Measurements from ENCODE around the gene MRM2.
A peak's percentile ranks its signal among the peaks of the same experiment; 100 is the strongest.

The MRM2 gene

DNA sequence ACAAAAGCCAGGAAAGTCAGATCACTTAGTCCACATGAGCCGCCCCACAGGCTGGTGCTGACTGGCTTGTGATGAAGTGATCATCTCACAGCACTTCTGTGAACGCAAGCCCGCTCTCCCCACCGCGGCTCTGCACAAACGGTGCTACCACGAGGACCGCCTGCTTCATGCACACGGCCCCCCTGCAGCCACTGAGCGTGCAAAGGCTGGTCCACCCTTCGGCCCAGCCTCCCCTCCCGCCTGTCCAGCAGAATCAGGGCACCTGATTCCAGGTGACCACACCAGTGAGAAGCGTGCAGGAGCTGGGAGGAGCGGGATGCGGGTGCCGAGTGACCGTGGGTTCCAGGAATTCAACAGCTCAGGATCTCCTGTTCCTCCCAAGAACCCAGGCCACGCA lies 41.4 kb downstream of the MRM2 start:
- Histone ChIP-seq H3K4me3 (no peak overlapping the region), H3K27ac (no peak overlapping the region)
- TF ChIP-seq, protein P1, sequence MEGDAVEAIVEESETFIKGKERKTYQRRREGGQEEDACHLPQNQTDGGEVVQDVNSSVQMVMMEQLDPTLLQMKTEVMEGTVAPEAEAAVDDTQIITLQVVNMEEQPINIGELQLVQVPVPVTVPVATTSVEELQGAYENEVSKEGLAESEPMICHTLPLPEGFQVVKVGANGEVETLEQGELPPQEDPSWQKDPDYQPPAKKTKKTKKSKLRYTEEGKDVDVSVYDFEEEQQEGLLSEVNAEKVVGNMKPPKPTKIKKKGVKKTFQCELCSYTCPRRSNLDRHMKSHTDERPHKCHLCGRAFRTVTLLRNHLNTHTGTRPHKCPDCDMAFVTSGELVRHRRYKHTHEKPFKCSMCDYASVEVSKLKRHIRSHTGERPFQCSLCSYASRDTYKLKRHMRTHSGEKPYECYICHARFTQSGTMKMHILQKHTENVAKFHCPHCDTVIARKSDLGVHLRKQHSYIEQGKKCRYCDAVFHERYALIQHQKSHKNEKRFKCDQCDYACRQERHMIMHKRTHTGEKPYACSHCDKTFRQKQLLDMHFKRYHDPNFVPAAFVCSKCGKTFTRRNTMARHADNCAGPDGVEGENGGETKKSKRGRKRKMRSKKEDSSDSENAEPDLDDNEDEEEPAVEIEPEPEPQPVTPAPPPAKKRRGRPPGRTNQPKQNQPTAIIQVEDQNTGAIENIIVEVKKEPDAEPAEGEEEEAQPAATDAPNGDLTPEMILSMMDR (IDR thresholded peaks at IDR 0.05) = no peak
- DNase-seq (ENCODE audit: low spot score) = no peak

DNA sequence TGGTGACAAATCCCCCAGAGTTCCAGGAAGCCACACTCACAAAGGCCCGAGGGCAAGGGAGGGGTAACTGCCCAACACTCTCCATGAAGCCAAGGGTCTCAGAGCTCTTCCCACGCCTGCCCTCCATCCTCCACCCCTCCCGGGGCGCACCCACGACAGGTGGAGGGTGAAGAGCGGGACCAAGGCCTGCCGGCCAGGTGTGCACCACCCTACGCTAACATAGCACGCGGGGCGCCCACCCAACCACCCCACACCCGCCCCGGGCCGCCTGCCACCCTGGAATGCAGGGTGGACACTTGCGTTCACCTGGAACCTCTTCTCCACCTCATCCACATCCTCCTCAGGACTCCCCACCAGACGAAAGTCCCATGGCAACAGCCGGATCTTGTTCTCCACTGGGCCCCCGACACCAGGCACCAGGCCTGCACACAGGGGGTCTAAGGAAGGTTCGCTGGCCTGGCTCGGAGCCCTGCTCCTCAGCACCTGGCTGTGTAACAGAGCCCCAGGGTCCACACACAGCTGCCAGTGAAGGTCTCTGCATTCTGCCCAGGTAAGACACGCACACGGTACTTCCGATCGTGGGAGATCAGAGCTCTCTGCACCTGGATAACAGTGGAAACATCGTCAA lies 41.9 kb downstream of the MRM2 start:
- DNase-seq (ENCODE audit: low spot score) = no peak
- H3K27ac ChIP-seq = no peak overlapping the region
- TF ChIP-seq, protein P1 (IDR thresholded peaks at IDR 0.05) = no peak
- H3K4me3 ChIP-seq = no peak overlapping the region

DNA sequence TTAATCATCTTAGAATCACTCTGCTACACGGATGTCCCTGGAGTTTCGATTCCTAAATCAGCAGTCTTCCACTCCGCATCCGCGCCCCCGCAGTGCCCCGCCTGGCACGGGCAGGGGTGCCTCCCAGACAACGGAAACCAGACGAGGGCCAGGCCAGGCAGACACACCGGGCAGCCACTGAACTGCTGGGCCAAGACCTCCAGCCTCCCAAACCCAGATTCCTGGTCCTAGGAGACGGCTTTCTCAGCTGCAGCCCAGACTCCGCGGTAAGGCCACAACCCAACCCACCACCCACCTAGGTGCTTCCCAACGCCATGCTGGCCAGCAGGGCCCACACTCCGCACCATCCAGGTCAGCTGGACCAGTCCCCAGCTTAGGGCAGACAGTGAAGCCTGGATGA lies 42.5 kb downstream of the MRM2 start:
- peak; percentile 64 for DNase-seq (ENCODE audit: low spot score)
- no peak overlapping the region for H3K4me3 ChIP-seq
- TF ChIP-seq, protein P1 (IDR thresholded peaks at IDR 0.05) = no peak
- no peak overlapping the region for H3K27ac ChIP-seq

DNA sequence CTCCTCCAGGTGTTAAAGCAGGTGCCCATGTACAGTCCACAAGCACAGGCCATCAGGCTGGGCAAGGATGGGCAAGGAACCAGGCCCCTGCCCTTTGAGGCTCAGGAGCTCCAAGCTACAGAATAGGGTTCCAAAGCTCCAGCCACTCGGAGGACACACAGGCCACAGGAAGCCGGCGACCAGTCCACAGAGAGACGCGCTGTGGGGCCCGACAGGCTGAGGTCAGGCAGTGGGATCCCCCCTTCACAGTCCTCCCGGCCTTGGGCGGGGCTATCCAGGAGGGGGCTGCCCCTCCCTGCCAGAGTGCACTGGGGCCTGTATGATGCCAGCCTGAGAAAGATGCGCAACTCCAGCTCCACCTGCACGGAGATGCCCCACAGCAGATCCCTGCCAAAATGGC lies 43.2 kb downstream of the MRM2 start:
- DNase-seq (ENCODE audit: low spot score) = no peak
- Histone ChIP-seq H3K4me3 (no peak overlapping the region), H3K27ac (no peak overlapping the region)
- TF ChIP-seq, protein P1 (IDR thresholded peaks at IDR 0.05) = no peak

DNA sequence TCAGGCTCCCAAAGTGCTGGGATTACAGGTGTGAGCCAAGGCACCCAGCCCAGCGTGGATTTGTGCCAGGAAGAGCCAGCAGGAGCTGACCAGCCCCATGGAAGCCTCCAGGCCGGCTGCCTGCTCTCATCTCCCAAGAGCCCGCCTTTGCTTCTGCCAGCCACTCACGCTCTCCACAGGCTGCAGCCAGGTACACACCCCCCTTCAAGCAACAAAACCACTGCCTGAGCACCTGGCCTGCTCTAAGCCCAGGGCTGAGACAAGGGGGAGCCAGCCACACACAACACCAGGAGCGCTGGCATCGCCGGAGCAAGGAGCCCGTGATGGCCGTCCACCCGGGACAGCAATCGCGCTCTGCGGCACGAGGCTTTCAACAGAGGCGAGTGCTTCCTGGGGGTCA lies 43.8 kb downstream of the MRM2 start:
- TF ChIP-seq, protein P1 (IDR thresholded peaks at IDR 0.05) = no peak
- DNase-seq (ENCODE audit: low spot score) = no peak
- Histone ChIP-seq H3K4me3 (no peak overlapping the region), H3K27ac (no peak overlapping the region)

DNA sequence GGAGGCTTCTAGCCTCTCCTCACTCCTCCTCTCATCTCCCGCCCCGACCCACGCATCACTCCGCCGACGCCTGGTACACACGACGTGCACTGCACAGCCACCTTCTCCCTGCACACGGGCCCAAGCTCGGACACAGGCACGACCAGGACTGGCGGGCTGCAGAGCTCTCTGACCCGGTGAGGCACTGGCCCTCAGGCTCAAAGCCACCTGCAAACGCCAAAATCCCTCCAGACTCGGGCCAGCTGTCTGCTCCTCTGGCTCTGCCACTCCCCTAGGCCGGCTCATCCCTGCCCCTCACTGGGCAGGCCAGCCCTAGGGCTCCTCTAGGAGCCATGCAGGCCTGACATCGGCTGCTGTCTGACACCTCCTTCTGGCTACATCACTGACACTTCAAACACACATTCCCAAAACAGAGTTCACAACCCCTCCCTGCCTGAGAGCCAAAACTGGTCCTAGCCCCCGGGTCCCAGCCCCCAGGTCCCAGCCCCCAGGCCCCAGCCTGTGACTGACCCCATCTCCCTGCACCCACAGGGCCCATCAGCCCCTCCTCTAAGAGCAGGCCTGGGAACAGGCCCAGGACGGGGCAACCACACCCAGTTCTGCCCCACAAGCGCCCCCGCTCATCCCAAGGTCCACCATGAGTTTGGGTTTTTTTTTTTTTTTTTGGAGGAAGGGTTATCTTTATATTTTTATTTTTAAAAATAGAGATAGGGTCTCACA lies 44.4 kb downstream of the MRM2 start:
- H3K4me3 ChIP-seq = no peak overlapping the region
- TF ChIP-seq, protein P1 (IDR thresholded peaks at IDR 0.05) = no peak
- no peak for DNase-seq (ENCODE audit: low spot score)
- no peak overlapping the region for H3K27ac ChIP-seq

Measured in coronary artery (tissue), 2 donors.